ENCODE measurements around the gene IFT80.

The IFT80 gene

GRCh38 chr3:160221019-160221418 lies 178.0 kb downstream of the IFT80 start:
- TF ChIP-seq ZBTB7A (IDR thresholded peaks at IDR 0.05; ENCODE audit: low read depth) (no peak), REST (IDR thresholded peaks at IDR 0.05; ENCODE audit: low read depth) (no peak), EP300 (IDR thresholded peaks at IDR 0.05; ENCODE audit: borderline replicate concordance) (no peak), MAX (IDR thresholded peaks at IDR 0.05) (no peak), FOXM1 (IDR thresholded peaks at IDR 0.05; ENCODE audit: borderline replicate concordance, low read depth) (no peak), TAF1 (IDR thresholded peaks at IDR 0.05; ENCODE audit: low read depth) (no peak), EGR1 (IDR thresholded peaks at IDR 0.05) (no peak), TCF12 (IDR thresholded peaks at IDR 0.05; ENCODE audit: low read depth) (no peak), YY1 (IDR thresholded peaks at IDR 0.05; ENCODE audit: low read depth) (no peak), NFIC (IDR thresholded peaks at IDR 0.05) (no peak), CREB1 (IDR thresholded peaks at IDR 0.05; ENCODE audit: low read depth) (no peak), USF1 (IDR thresholded peaks at IDR 0.05) (no peak), RAD21 (IDR thresholded peaks at IDR 0.05; ENCODE audit: low read depth) (no peak), CEBPB (IDR thresholded peaks at IDR 0.05) (no peak), TEAD4 (IDR thresholded peaks at IDR 0.05) (no peak)

- TF ChIP-seq EP300 (IDR thresholded peaks at IDR 0.05; ENCODE audit: borderline replicate concordance) = no peak
- no peak for TF ChIP-seq FOXM1 (IDR thresholded peaks at IDR 0.05; ENCODE audit: borderline replicate concordance, low read depth)
- no peak for TF ChIP-seq ZBTB7A (IDR thresholded peaks at IDR 0.05; ENCODE audit: low read depth)
- TF ChIP-seq REST (IDR thresholded peaks at IDR 0.05; ENCODE audit: low read depth) = no peak
- no peak for TF ChIP-seq TEAD4 (IDR thresholded peaks at IDR 0.05)
- no peak for TF ChIP-seq CREB1 (IDR thresholded peaks at IDR 0.05; ENCODE audit: low read depth)
- no peak for TF ChIP-seq TAF1 (IDR thresholded peaks at IDR 0.05; ENCODE audit: low read depth)
- no peak for TF ChIP-seq YY1 (IDR thresholded peaks at IDR 0.05; ENCODE audit: low read depth)
- no peak for TF ChIP-seq RAD21 (IDR thresholded peaks at IDR 0.05; ENCODE audit: low read depth)
- no peak for TF ChIP-seq NFIC (IDR thresholded peaks at IDR 0.05)
These were observed 179.0 kb downstream of the IFT80 start for GRCh38 chr3:160220038-160220437.

- TF ChIP-seq CEBPB (IDR thresholded peaks at IDR 0.05) (no peak), TCF12 (IDR thresholded peaks at IDR 0.05; ENCODE audit: low read depth) (no peak), REST (IDR thresholded peaks at IDR 0.05; ENCODE audit: low read depth) (no peak), TAF1 (IDR thresholded peaks at IDR 0.05; ENCODE audit: low read depth) (no peak), TEAD4 (IDR thresholded peaks at IDR 0.05) (no peak), EP300 (IDR thresholded peaks at IDR 0.05; ENCODE audit: borderline replicate concordance) (no peak), RAD21 (IDR thresholded peaks at IDR 0.05; ENCODE audit: low read depth) (no peak), YY1 (IDR thresholded peaks at IDR 0.05; ENCODE audit: low read depth) (no peak), ZBTB7A (IDR thresholded peaks at IDR 0.05; ENCODE audit: low read depth) (no peak), MAX (IDR thresholded peaks at IDR 0.05) (no peak), CREB1 (IDR thresholded peaks at IDR 0.05; ENCODE audit: low read depth) (no peak), NFIC (IDR thresholded peaks at IDR 0.05) (no peak), FOXM1 (IDR thresholded peaks at IDR 0.05; ENCODE audit: borderline replicate concordance, low read depth) (no peak)
These were observed 180.9 kb downstream of the IFT80 start for GRCh38 chr3:160218136-160218535.

- TF ChIP-seq MAX (IDR thresholded peaks at IDR 0.05) (no peak), ZBTB7A (IDR thresholded peaks at IDR 0.05; ENCODE audit: low read depth) (no peak), TAF1 (IDR thresholded peaks at IDR 0.05; ENCODE audit: low read depth) (no peak), USF1 (IDR thresholded peaks at IDR 0.05) (no peak), NFIC (IDR thresholded peaks at IDR 0.05) (no peak), EP300 (IDR thresholded peaks at IDR 0.05; ENCODE audit: borderline replicate concordance) (no peak), TCF12 (IDR thresholded peaks at IDR 0.05; ENCODE audit: low read depth) (no peak), CREB1 (IDR thresholded peaks at IDR 0.05; ENCODE audit: low read depth) (no peak), EGR1 (IDR thresholded peaks at IDR 0.05) (no peak), YY1 (IDR thresholded peaks at IDR 0.05; ENCODE audit: low read depth) (no peak), CEBPB (IDR thresholded peaks at IDR 0.05) (no peak), REST (IDR thresholded peaks at IDR 0.05; ENCODE audit: low read depth) (no peak), TEAD4 (IDR thresholded peaks at IDR 0.05) (no peak)
These were observed 181.3 kb downstream of the IFT80 start for GRCh38 chr3:160217675-160218074.

Measured in Ishikawa (cell line).